Renal cortical epithelial cell (primary cell): Measurements from ENCODE around the gene NR1H4. TPM values are rescaled to one million over a fixed set of nuclear protein-coding genes. Genes with fewer than 3 reads are reported as not detected.
"Not testable (repeated sequence)": the region's sequence is repeated elsewhere in the genome, so short reads cannot be mapped to it uniquely, and the experiment has no call there.

ENCODE experiments used
- DNase-seq: peaks from one replicate; pipeline ENCODE4 v3.0.0-alpha.2; 2011; ENCODE audit warnings: low read depth
- total RNA-seq: library from RNA; depleted of rRNA; stranded (reverse); fragments of >200 nt; gene quantifications from 2 replicates; pipeline ENCODE4 v1.2.3, GENCODE V29; 2014

Gene NR1H4
- total RNA-seq, 1 donor from 2014 or later, result 60.5 TPM

GRCh38 chr12:100515968-100516367 lies 42.3 kb downstream of the NR1H4 start:
- DNase-seq, result no peak

- DNase-seq, result no peak
Measured at GRCh38 chr12:100518376-100518775, 44.7 kb downstream of the NR1H4 start.

GRCh38 chr12:100520048-100520769 lies 46.5 kb downstream of the NR1H4 start:
- DNase-seq, result no peak

- no peak for DNase-seq
Measured at GRCh38 chr12:100521958-100522357, 48.3 kb downstream of the NR1H4 start.

GRCh38 chr12:100528034-100528433 lies 54.4 kb downstream of the NR1H4 start:
- DNase-seq, result no peak

- DNase-seq, result peak; percentile 92
Measured at GRCh38 chr12:100528471-100529127, 54.9 kb downstream of the NR1H4 start.

GRCh38 chr12:100529756-100530350 lies 56.2 kb downstream of the NR1H4 start:
- DNase-seq, result peak; percentile 50

GRCh38 chr12:100533376-100533775 lies 59.7 kb downstream of the NR1H4 start:
- no peak for DNase-seq

GRCh38 chr12:100534625-100535227 lies 61.1 kb downstream of the NR1H4 start:
- DNase-seq, result no peak

- no peak for DNase-seq
Measured at GRCh38 chr12:100539202-100539601, 65.5 kb downstream of the NR1H4 start.

- DNase-seq, result no peak
Measured at GRCh38 chr12:100544165-100544564, 70.5 kb downstream of the NR1H4 start.

GRCh38 chr12:100545092-100545491 lies 71.4 kb downstream of the NR1H4 start:
- DNase-seq, result no peak

GRCh38 chr12:100553936-100554335 lies 80.3 kb downstream of the NR1H4 start:
- DNase-seq, result peak; percentile 41

GRCh38 chr12:100554608-100555077 lies 81.0 kb downstream of the NR1H4 start:
- DNase-seq, result peak; percentile 89

- peak; percentile 46 for DNase-seq
Measured at GRCh38 chr12:100555722-100556121, 82.1 kb downstream of the NR1H4 start.

- no peak for DNase-seq
Measured at GRCh38 chr12:100557357-100557756, 83.7 kb downstream of the NR1H4 start.

GRCh38 chr12:100559261-100559660 lies 85.6 kb downstream of the NR1H4 start:
- DNase-seq, result not testable (repeated sequence)

GRCh38 chr12:100564090-100564489 lies 90.4 kb downstream of the NR1H4 start:
- no peak for DNase-seq

- no peak for DNase-seq
Measured at GRCh38 chr12:100564905-100565467, 91.3 kb downstream of the NR1H4 start.

- DNase-seq, result no peak
Measured at GRCh38 chr12:100565987-100566545, 92.4 kb downstream of the NR1H4 start.

GRCh38 chr12:100566887-100567637 lies 93.4 kb downstream of the NR1H4 start:
- DNase-seq, result peak; percentile 45
